ENCODE results near the gene GRM1.

Gene GRM1

DNA sequence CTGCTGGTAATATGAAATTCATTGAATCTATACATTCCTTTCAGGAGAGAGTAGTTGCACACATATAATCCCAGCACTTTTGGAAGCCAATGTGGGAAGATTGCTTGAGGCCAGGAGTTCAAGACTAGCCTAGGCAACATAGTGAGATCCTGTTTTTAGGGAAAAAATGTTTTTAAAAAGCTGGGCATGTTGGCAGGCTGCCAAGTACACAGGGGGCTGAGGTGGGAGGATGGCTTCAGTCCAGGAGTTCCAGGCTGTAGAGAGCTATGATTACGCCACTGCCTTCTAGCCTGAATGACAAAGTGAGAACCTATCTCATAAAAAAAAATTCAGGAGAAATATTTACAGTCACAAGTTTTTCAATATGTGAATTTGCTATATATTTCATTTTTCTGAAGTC is 71.9 kb downstream of the GRM1 start:
- Histone ChIP-seq H3F3A (ENCODE audit: control insufficient read depth, insufficient read depth) (no peaks in the 10 kb centered on the region), H3K9me3 (ENCODE audit: control insufficient read depth, insufficient read depth, low read length) (no peaks in the 10 kb centered on the region), H3K4me3 (ENCODE audit: low read length) (no peak overlapping the region), H3K36me3 (ENCODE audit: control insufficient read depth, low read length) (no peaks in the 10 kb centered on the region), H3K27me3 (ENCODE audit: control insufficient read depth, low read length) (peaks cover 5% of the 10 kb centered on the region; the same call in 1 of the 2 replicates), H3K4me1 (ENCODE audit: control insufficient read depth, low read length) (no peaks in the 10 kb centered on the region), H3K9me2 (replicated peaks; ENCODE audit: control insufficient read depth, low read length) (no peaks in the 10 kb centered on the region), H3K79me2 (ENCODE audit: control insufficient read depth, low read length) (no peaks in the 10 kb centered on the region), H3K4me2 (ENCODE audit: low read length) (no peak overlapping the region), H3K27ac (ENCODE audit: low read depth, low read length) (no peak overlapping the region), H4K20me1 (ENCODE audit: control insufficient read depth, insufficient read depth, low read depth, low read length) (no peaks in the 10 kb centered on the region)
- no peak for TF ChIP-seq EZH2phosphoT487 (IDR thresholded peaks at IDR 0.05; ENCODE audit: borderline replicate concordance, low read length)
- TF ChIP-seq, protein P1, sequence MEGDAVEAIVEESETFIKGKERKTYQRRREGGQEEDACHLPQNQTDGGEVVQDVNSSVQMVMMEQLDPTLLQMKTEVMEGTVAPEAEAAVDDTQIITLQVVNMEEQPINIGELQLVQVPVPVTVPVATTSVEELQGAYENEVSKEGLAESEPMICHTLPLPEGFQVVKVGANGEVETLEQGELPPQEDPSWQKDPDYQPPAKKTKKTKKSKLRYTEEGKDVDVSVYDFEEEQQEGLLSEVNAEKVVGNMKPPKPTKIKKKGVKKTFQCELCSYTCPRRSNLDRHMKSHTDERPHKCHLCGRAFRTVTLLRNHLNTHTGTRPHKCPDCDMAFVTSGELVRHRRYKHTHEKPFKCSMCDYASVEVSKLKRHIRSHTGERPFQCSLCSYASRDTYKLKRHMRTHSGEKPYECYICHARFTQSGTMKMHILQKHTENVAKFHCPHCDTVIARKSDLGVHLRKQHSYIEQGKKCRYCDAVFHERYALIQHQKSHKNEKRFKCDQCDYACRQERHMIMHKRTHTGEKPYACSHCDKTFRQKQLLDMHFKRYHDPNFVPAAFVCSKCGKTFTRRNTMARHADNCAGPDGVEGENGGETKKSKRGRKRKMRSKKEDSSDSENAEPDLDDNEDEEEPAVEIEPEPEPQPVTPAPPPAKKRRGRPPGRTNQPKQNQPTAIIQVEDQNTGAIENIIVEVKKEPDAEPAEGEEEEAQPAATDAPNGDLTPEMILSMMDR (IDR thresholded peaks at IDR 0.05; ENCODE audit: low read depth, low read length, poor library complexity, severe bottlenecking): no peak

DNA sequence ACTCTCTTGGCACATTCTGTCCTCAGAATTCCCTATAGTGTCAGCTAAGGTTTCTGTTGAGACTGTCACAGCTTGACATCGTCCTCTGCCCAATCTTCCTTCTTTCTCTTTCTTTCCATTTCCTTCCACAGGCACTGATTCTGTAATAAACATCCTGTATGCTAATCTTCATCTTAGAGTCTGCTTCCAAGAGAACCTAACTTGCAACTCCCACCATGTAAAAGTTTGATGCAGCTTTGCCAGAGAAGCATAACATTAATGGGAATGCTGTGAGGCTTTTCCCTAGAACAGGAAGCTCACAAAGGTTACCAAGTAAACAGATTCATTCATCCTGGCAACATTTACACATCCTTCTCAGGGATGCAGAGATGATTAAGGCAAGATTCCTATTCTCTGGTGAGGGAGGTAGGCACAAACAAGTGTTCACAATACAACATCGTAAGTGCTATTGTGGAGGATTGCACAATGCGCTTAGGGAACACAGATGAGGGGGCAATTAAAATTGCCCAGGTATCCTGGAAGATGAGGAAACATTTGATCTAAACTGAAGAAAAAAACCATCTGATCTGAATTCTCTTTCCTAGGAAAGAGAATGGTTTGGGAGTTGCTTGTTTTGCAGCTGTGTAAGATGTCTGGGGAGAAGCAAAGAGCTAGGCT is 74.7 kb downstream of the GRM1 start:
- H3K27ac ChIP-seq (ENCODE audit: low read depth, low read length): no peak overlapping the region
- no peak for TF ChIP-seq EZH2phosphoT487 (IDR thresholded peaks at IDR 0.05; ENCODE audit: borderline replicate concordance, low read length)
- TF ChIP-seq, protein P1 (IDR thresholded peaks at IDR 0.05; ENCODE audit: low read depth, low read length, poor library complexity, severe bottlenecking): no peak

GRCh38 chr6:146106532-146106931 is 77.7 kb downstream of the GRM1 start:
- Histone ChIP-seq H4K20me1 (ENCODE audit: control insufficient read depth, insufficient read depth, low read depth, low read length) (no peaks in the 10 kb centered on the region), H3F3A (ENCODE audit: control insufficient read depth, insufficient read depth) (no peaks in the 10 kb centered on the region), H3K4me1 (ENCODE audit: control insufficient read depth, low read length) (no peaks in the 10 kb centered on the region), H3K36me3 (ENCODE audit: control insufficient read depth, low read length) (no peaks in the 10 kb centered on the region), H3K4me3 (ENCODE audit: low read length) (no peak overlapping the region), H3K79me2 (ENCODE audit: control insufficient read depth, low read length) (no peaks in the 10 kb centered on the region), H3K9me3 (ENCODE audit: control insufficient read depth, insufficient read depth, low read length) (no peaks in the 10 kb centered on the region), H3K9me2 (replicated peaks; ENCODE audit: control insufficient read depth, low read length) (no peaks in the 10 kb centered on the region), H3K4me2 (ENCODE audit: low read length) (no peak overlapping the region), H3K27ac (ENCODE audit: low read depth, low read length) (no peak overlapping the region), H3K27me3 (ENCODE audit: control insufficient read depth, low read length) (no peaks in the 10 kb centered on the region)
- no peak for TF ChIP-seq EZH2phosphoT487 (IDR thresholded peaks at IDR 0.05; ENCODE audit: borderline replicate concordance, low read length)
- TF ChIP-seq, protein P1 (IDR thresholded peaks at IDR 0.05; ENCODE audit: low read depth, low read length, poor library complexity, severe bottlenecking): no peak

More for the DNA sequence above, 74.7 kb downstream of the GRM1 start:
- H3K4me1 ChIP-seq (ENCODE audit: control insufficient read depth, low read length): no peaks in the 10 kb centered on the region
- no peaks in the 10 kb centered on the region for H3K9me2 ChIP-seq (replicated peaks; ENCODE audit: control insufficient read depth, low read length)
- H3K79me2 ChIP-seq (ENCODE audit: control insufficient read depth, low read length): no peaks in the 10 kb centered on the region
- H3K36me3 ChIP-seq (ENCODE audit: control insufficient read depth, low read length): no peaks in the 10 kb centered on the region
- H3F3A ChIP-seq (ENCODE audit: control insufficient read depth, insufficient read depth): no peaks in the 10 kb centered on the region
- H3K4me3 ChIP-seq (ENCODE audit: low read length): no peak overlapping the region
- H3K4me2 ChIP-seq (ENCODE audit: low read length): no peak overlapping the region
- H3K9me3 ChIP-seq (ENCODE audit: control insufficient read depth, insufficient read depth, low read length): no peaks in the 10 kb centered on the region
- no peaks in the 10 kb centered on the region for H4K20me1 ChIP-seq (ENCODE audit: control insufficient read depth, insufficient read depth, low read depth, low read length)
- 0 out of 2 replicates have a peak, but pooled peaks cover 2% of the 10 kb centered on the region for H3K27me3 ChIP-seq (ENCODE audit: control insufficient read depth, low read length)

Measured in DOHH2 (cell line).